Measurements from ENCODE around the gene IL31.

Gene IL31

DNA sequence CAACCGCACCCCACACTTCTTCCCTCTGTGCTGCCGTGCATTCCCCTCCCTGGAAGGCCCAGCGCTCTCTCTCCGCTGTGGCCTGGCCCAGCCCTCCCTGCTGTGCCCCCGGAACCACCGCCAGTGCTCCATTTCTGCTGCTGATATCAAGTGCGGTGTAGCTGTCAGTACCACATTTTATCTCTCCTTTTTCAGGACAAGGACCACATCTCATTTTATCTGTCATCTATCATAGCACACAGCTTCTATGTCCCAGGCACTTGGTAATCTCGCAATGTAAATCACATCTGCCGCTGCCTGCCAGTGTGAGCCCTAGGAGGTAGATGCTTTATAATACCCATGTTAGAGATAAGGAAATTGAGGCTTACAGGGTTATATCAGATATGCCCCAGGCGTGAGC is 18.3 kb downstream of the IL31 start:
- no peak for DNase-seq

DNA sequence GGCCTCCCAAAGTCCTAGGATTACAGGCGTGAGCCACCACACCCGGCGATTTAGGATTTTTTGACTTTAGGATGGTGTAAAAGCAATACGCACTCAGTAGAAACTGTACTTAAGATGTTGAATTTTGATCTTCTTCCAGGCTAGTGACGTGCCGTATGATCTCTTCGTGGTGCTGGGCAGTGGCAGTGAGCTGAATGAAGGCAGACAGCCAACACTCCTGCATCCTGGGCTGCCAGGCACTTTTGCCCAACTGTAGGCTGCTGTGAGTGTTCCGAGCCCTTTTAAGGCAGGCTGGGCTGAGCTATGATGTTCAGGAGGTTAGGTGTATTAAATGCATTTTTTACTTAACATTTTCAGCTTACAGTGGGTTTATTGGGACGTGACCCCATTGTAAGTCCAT is 21.3 kb downstream of the IL31 start:
- DNase-seq: no peak

DNA sequence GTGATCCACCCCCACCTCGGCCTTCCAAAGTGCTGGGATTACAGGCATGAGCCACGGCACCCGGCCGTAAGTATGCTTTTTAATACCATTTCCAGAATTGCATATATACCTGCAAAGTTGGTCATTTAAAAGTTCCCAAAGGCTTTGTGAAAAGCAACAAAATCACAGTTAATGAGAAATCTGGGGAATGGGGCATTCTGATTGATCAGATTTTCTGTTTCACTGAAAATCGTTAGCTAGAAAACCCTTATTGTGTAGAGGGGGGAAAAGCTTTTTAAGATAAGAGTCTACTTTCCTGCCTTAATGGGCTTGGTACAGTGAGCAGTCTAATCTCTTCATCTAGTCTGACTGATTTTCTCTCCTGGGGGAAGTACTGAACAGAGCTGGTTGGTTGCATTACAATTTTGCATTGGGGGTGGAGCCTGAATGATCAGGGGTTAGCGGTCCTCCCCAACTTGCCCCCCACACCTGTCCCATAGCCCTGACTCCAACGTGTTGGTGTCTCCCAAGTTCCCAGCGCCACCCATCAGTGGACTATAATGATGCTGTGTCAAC is 23.8 kb downstream of the IL31 start:
- DNase-seq: no peak

DNA sequence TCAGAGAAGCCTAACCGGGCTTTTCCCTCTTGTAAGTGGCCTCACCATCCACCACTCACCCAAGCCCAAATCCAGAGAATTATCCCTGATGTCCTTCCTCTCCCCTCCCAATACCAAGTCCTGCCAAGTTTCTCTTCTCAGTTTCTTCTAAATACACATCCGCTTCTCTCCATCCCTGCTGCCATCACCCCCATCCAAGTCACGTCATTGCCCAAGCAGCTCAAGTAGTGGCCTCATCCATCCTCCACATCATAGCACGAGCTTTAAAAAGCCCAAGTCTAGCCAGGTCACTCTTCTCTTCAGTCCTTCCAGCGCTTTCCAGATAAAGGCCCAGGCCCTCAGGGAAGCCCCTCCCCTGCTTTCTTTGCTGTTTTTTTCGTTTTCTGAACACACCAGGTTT is 25.4 kb downstream of the IL31 start:
- no peak for DNase-seq

DNA sequence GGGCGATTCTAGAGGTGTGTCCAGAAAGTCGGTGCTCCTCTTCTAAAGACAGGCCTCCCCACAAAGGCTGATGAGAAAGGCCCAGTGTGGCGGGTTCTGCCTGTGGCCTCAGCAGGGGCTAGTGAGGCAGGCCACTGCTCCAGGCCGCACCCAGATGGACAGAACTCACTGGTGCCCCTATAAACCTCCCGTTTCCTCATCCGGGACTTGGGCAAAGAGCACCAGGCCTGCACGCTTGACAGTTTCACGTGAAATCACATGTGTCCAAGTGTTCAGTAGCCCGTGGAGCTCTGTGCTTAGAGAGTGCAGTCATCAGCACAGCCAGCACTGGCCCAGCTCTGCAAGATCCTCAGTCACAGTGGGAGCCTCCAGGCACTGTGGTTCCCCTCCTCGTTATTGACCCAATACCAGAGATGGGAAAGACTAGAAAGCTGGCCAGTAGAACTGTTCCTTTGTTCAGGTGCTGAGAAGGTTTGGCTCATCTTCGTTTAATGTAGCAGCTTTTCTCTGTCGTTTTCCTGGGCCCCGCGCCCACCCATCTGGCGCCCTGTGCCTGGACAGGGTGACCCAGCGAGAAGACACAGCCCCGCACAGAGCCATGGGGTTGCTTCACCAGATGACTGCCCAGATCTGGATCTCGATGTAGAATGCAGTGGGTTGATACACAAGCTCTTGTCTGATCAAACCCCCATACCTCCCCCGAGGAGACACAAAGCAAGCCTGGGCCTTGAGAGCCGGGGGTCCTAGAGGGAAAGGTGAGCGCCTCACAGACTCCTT is 26.3 kb downstream of the IL31 start:
- no peak for DNase-seq

DNA sequence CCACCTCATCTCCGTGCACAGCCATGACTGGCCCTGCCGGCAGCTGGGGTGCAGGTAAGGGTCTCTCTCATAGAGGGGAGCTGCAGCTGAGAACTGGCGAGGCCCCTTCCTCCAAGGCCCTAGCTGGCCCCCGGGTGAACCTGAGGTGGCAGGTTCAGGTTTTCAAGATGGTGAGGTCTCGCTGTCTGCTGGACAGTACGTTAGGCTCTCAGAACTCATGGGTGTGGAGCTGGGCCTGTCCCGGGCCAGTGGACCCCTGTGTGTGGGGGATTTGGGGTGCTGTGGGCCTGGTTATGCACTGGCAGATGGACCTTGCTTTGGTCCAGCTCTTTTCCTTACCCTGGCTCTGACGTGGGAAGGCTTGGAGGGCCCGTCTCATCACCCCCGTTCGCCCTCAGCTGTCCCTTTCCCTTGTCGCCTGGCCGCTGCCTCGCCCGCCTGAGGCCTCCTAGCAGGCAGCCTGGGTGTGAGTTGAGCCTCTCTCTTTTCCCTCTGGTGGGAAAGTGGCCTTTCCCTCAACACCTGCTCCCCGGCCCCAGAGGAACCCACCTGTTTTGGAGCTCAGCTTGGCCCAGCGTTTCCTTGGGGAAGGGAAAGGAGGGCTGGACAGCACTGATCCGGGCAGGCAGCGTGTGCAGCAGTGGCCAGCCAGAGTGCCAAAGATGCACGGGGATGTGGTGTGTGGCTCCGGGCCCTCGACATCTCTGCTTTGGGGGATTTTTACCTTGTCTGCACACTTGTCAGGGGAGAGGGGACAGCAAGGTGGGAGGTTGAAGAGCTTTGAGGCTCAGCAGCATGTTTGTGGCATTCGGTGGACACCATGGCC is 28.3 kb downstream of the IL31 start:
- DNase-seq: no peak

DNA sequence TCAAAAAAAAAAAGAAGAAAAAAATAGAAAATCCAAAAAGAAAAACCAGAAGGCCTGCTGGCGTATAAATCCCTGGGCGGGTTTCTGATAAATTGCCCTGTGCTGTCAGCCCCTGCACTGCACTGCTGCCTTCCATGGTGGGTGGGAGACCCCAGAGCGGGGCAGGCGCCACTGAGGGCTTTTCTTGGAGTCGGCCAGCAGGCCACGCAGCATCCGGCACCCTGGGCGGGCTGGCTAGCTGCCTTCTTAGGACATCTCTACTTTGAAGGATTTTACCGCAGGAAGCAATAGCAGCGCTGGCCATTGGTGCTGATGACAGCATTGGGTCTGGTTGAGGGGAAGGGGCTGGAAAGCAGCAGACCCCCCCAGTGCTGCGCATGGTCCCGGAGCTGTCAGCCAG is 29.1 kb downstream of the IL31 start:
- no peak for DNase-seq

DNA sequence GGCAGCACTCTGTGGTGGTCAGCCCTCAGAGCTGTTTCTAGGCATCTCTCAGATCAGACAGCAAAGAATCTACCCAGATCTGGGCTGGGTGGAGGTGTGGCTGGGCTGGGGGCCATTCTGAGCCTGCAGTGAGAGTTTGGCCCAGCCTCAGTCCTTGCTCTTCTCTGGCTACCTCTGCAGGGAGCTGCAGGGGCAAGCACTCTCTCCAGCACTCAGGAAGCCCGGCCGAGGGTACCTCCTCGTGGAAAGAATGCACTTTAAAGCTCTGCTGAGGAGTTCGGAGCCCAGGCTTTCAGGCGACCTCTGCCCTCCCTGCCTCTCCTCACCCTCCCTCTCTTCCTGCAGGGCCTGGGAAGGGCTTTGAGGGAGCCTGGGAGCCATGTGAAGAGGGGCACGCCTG is 31.2 kb downstream of the IL31 start:
- no peak for DNase-seq

DNA sequence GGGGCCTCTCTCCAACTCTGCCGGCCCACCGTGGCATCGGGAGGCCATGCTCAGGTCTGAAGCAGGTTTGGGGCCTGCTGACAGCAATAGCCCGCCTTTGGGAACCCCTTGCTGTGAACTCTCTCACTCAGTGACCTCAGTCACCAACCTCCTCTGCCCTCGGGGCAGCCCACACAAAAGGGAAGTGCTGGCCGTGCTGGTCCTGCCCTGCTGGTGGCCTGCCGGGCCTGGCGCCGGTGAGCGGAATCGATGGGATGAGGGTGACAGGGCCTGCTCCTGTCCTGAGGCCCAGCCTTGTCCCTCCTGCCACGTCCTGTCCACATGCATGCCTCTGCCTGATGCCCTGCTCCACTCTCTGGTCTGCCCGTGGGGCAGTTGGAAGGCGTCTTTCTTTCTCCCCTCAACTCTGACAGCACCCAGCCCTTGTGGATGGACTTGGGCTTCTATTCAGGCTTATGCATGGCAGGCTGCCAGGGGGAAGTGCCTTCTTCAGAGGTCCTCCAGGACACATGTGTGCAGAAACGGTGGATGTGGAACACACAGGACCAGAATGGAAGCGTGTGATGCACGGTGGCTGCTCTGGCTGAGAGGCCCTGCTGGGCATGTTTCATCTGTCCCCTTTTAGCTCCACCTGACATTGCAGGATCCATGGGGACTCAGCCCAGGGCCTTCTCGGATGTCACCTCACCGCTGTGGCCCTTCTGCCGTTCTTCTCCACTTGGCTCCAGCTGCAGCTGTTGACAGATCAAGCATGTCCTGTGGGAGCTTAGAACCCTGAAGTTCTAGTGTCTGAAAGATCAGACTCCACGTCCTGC is 31.9 kb downstream of the IL31 start:
- no peak for DNase-seq

DNA sequence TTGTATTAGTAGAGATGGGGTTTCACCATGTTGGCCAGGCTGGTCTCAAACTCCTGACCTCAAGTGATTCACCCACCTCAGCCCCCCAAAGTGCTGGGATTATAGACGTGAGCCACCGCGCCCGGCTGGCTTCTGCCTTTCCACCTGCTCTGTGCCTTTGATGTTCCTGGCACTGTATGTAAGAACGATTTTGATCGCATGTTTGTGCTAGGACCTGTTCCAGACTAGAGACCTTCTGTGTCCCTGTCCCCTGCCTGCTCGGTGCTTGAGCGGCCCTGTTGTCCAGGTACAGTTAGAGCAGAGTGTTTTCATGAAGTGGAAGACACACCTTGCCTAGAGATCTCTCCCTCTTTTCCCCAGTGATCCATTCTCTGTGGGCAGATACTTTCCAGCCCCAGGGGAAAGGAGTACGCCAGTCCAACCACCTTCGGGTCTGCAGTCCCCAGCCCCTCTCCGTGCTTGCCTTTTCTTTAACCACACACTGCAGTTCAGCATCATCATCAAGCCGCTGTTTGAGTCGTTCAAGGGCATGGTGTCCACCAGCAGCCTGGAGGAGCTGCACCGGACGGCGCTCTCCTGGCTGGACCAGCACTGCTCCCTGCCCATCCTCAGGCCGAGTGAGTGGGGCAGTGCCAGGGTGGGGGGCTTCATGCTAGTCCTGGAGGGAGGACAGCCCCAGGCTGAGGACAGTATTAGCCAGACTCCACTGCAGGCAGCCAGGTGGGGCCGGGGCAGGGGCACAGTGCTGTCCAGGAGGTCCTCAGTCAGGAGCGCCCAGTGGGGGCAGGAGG is 33.4 kb downstream of the IL31 start:
- DNase-seq: no peak

DNA sequence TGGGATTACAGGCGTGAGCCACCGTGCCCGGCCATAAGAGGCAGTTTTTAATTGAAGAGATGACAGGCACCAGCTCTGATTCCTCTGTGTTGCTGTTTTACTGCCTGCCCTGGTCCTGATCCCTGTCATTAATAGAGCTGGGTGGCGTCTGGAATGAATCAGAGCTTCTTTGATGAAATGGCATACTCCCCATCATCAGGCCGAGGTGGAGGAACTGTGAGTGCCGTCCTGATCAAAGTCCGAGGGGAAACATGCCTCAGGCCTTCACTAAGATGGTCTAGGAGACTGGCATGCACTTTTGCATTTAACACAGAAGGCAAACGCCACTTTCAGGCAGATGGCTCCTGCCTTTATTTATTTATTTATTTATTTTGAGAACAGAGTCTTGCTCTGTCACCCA is 34.1 kb downstream of the IL31 start:
- DNase-seq: no peak

DNA sequence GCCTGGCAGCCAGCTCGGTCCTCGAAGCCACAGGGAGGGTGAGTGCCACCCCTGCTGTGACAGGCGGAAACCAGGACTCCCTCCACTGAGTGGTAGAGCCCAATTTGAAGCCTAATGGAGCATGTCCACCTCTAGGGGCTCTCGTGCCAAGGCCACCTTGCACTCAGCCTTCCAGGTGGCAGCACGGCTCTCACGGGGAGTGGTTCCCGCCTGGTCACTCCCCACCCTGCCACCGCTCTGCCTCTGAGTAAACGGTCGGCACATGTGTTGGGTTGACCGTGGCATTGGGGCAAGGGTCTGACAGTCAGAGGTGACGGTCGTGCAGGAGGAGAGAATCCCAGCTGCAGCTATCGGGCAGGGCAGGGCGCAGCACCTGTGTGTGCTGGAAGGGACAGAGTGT is 34.8 kb downstream of the IL31 start:
- DNase-seq: no peak

DNA sequence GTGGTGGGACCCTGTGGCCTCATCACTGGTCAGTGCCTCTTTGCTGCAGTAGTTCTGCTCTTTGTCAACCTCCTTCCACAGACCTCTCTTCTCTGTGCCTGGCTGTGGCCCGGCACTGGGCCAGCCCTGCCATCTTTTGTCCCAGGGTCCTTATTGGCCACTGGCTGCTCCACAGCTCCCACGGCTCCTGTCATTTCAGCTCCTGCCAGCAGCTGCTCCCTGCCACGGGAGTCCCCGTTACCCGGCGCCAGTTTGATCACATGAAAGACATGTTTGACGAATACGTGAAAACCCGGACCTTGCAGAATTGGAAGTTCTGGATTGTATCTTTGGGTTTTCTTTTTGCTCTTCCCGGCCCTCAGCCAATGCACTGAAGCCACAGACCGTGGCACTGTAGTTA is 35.4 kb downstream of the IL31 start:
- no peak for DNase-seq

DNA sequence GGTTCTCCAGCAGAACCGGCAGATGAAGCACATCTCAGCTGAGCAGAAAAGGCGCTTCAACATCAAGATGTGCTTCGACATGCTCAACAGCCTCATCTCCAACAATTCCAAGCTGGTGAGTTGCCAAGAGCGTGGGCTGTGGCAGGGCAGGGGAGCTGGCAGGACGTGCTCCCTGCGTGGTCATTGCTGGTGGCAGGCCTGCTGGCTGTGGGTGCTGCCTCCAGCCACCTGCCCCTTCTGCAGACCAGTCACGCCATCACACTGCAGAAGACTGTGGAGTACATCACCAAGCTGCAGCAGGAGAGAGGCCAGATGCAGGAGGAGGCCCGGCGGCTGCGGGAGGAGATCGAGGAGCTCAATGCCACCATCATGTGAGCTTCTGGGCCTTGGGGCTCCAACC is 35.8 kb downstream of the IL31 start:
- DNase-seq: no peak

DNA sequence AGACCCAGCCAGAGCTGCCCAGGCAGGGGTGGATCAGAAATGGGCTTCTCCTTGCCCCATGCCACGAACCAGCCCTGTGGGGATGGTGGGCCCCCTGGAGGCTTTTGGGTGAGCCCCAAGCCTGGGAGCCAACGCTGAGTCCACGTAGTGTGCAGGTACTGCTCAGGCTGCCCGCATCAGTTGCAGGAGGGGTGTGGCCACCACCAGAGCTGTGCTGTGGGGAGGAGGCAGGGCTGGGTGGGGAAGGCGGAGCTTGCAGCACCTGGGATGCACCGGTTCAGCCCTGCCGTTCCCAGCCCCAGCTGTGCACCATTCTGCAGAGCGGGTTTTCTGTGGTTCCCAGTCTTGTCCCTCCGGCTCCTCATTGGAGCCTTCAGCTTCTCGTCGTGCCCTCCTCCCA is 36.3 kb downstream of the IL31 start:
- no peak for DNase-seq

DNA sequence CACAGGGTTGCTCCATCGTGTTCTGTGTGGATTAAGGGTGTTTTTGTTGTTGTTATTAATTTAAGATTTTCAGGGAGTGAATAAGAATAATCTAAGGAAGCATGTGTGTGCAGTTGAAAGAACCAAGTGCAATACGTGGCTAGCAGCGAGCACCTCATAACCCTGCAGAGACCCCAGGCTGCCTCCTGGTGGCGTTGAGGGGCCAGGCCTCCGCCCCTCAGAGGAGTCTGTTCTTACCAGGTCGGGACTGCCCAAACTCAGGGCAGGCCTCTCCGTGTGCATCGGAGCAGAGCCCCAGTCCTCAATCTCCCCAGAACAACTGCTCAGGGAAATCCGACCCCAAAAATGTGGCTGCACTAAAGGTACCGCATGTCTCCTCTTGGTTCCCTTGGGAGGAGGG is 36.8 kb downstream of the IL31 start:
- DNase-seq: no peak

DNA sequence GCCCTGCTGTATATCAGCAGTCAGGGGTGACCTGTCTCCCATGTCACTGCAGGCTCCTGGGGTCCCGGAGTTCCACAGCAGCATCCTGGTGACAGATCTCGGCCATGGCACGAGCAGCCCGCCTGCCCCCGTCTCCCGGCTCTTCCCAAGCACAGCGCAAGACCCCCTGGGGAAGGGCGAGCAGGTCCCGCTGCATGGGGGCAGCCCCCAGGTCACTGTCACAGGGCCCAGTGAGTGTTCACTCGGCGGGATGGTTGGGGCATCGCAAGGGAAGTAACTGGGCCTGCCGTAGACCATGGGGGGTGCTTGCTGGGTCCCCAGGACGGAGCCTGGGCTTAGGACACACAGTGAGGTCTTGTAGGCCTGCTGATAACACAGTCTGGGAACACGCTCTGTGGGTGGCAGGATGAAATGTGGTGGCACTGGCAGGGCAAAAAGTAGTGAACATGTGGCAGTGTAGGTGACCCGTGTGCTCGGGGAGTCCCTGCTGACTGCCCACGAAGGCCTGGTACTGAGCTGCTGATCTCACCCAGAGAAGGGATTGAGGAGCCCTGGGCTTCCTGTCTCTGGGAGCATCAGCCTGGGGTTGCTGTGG is 38.5 kb downstream of the IL31 start:
- DNase-seq: no peak

DNA sequence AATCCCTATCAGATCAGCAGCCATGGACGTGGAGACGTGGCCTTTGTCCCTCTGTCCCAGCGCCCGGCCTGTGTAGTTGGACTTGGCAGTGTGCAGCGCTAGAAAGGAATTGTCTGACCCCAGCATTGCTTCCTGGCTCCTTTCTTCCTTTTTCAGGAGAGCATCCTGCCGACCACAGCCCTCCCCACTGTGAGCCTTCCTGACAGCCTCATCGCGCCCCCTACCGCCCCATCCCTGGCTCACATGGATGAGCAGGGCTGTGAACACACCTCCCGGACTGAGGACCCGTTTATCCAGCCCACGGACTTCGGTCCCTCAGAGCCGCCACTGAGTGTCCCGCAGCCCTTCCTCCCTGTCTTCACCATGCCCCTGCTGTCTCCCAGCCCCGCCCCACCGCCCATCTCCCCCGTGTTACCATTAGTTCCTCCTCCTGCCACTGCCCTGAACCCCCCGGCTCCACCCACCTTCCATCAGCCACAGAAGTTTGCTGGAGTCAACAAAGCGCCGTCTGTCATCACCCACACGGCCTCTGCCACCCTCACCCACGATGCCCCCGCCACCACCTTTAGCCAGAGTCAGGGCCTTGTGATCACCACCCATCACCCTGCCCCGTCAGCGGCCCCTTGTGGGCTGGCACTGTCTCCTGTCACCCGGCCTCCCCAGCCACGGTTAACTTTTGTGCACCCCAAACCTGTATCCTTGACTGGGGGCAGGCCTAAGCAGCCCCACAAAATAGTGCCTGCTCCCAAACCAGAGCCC is 40.6 kb downstream of the IL31 start:
- DNase-seq: no peak

DNA sequence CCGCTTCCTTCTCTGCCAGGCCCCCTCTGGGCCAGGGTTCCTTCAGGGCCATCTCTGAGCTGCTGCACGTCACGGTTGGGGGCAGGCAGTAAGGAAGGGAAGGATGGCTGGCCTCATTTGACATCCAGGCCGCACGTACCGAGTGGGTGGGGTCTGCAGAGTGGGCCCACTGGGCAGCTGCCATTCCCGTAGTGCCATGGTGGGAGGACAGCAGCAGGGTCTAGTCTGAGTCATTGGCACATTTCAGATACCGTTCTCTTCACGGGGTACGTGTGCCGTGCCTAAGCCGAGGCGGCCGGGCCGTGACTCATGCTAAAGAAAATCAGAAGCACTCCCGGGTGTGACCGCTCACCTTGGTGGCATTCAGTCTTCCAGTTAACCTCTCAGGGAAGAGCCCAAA is 43.9 kb downstream of the IL31 start:
- DNase-seq: no peak

DNA sequence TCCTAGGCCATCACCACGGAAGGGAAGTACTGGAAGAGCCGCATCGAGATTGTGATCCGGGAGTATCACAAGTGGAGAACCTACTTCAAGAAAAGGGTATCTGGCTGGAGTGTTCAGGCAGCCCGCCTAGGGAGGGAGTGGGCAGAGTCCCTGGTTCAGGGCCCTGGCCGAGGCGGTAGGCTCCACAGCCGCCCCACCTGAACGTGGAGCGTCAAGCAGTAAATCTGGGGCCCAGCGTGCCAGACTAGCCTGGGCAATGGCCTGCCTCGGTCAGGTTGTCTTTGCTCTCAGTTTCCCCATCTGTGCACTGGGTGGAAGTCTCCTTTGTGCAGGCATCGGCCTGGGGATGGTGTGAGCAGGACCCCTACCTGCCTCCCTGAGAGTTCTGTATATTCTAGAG is 44.9 kb downstream of the IL31 start:
- DNase-seq: no peak

DNA sequence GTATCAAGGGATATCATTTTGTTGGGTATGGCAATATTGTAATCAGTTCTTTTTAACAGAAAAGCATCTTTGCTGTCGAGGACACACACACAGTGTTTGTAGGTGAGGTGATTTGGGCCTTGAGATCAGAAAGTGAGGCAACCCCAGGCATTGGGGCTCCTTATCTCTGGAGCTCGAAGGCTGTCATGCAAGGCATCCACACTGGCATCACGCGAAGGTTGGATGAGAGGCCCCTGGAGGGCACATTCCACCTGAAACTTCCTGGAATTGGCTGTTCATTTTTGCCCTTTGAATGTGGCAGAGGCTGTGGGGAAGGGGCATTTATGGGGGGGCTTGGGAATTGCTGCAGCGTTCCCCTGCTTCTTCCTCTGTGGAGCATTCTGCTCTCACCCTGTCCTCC is 45.5 kb downstream of the IL31 start:
- DNase-seq: no peak

Data from fibroblast of skin of abdomen (primary cell).